DMS79 (cell line): ENCODE data around the gene DCTD.
"Not testable (repeated sequence)": the region's sequence is repeated elsewhere in the genome, so short reads cannot be mapped to it uniquely, and the experiment has no call there.

ENCODE experiments used
- DNase-seq: peaks from one replicate; lab custom pipeline; 2025; lab: John Stamatoyannopoulos, UW

Gene DCTD

GRCh38 chr4:182920676-182921075 lies 3.5 kb upstream of the DCTD start:
- DNase-seq, result no peak

GRCh38 chr4:182918791-182919302 lies 1.7 kb upstream of the DCTD start:
- no peak for DNase-seq

- DNase-seq, result no peak
These were observed 940 bp upstream of the DCTD start for GRCh38 chr4:182918044-182918607.

GRCh38 chr4:182916483-182917181 lies 554 bp downstream of the DCTD start:
- DNase-seq, result no peak

- DNase-seq, result no peak
These were observed 2.8 kb downstream of the DCTD start for GRCh38 chr4:182914357-182914756.

GRCh38 chr4:182913621-182914020 lies 3.6 kb downstream of the DCTD start:
- no peak for DNase-seq

GRCh38 chr4:182913036-182913435 lies 4.2 kb downstream of the DCTD start:
- no peak for DNase-seq

- no peak for DNase-seq
These were observed 9.1 kb downstream of the DCTD start for GRCh38 chr4:182908124-182908523.

GRCh38 chr4:182907396-182907795 lies 9.8 kb downstream of the DCTD start:
- DNase-seq, result no peak

GRCh38 chr4:182906786-182907185 lies 10.4 kb downstream of the DCTD start:
- DNase-seq, result no peak

GRCh38 chr4:182905038-182905437 lies 12.1 kb downstream of the DCTD start:
- DNase-seq, result no peak

- DNase-seq, result no peak
These were observed 12.9 kb downstream of the DCTD start for GRCh38 chr4:182904211-182904761.

- no peak for DNase-seq
These were observed 14.2 kb downstream of the DCTD start for GRCh38 chr4:182903013-182903412.

- DNase-seq, result no peak
These were observed 15.8 kb downstream of the DCTD start for GRCh38 chr4:182901337-182901736.

- DNase-seq, result not testable (repeated sequence)
These were observed 17.2 kb downstream of the DCTD start for GRCh38 chr4:182900021-182900420.

GRCh38 chr4:182898479-182898799 lies 18.7 kb downstream of the DCTD start:
- no peak for DNase-seq

- no peak for DNase-seq
These were observed 19.3 kb downstream of the DCTD start for GRCh38 chr4:182897601-182898478.

- no peak for DNase-seq
These were observed 20.8 kb downstream of the DCTD start for GRCh38 chr4:182896421-182896820.

GRCh38 chr4:182895791-182896292 lies 21.3 kb downstream of the DCTD start:
- DNase-seq, result no peak

- DNase-seq, result no peak
These were observed 22.4 kb downstream of the DCTD start for GRCh38 chr4:182894681-182895275.

- DNase-seq, result no peak
These were observed 23.6 kb downstream of the DCTD start for GRCh38 chr4:182893474-182894080.

- DNase-seq, result no peak
These were observed 24.1 kb downstream of the DCTD start for GRCh38 chr4:182893047-182893446.
